Chondrocyte (in vitro differentiated cells): ENCODE results near the gene SYVN1. TPM values are rescaled to one million over a fixed set of nuclear protein-coding genes. Genes with fewer than 3 reads are reported as not detected.
"Not testable (repeated sequence)": the region's sequence is repeated elsewhere in the genome, so short reads cannot be mapped to it uniquely, and the experiment has no call there.

Experiments
- DNase-seq: peaks from one replicate; pipeline ENCODE4 v3.0.0; 2021; ENCODE audit warnings: mixed read lengths, low spot score
- H3K27ac Mint-ChIP-seq: one replicate; pipeline ENCODE4 v1.8.0; 2021; ENCODE audit warnings: mild to moderate bottlenecking, moderate library complexity, mixed read lengths; ENCODE audit not compliant: unreplicated experiment
- H3K27me3 Mint-ChIP-seq: 2 replicates; pipeline ENCODE4 v1.8.0; 2021; ENCODE audit warnings: low read depth, mixed read lengths
- H3K36me3 Mint-ChIP-seq: 2 replicates; pipeline ENCODE4 v1.8.0; 2021; ENCODE audit warnings: low read depth, mixed read lengths
- H3K4me1 Mint-ChIP-seq: 2 replicates; pipeline ENCODE4 v1.8.0; 2021; ENCODE audit warnings: low read depth, mild to moderate bottlenecking, mixed read lengths
- H3K4me3 Mint-ChIP-seq: one replicate; pipeline ENCODE4 v1.8.0; 2021; ENCODE audit warnings: mild to moderate bottlenecking, moderate library complexity, mixed read lengths; ENCODE audit not compliant: unreplicated experiment
- H3K9me3 Mint-ChIP-seq: 2 replicates; pipeline ENCODE4 v1.8.0; 2021; ENCODE audit warnings: low read depth, mixed read lengths
- total RNA-seq: library from RNA; stranded (reverse); gene quantifications from 3 replicates; pipeline ENCODE4 v1.2.1, GENCODE V29; 2021
- TF ChIP-seq, protein P1 (sequence below): fragments of 200-600 bp; sonication (generic); IDR thresholded peaks from 2 replicates; pipeline ENCODE4 v1.5.0; 2021; ENCODE audit warnings: antibody characterized with exemption, mild to moderate bottlenecking, moderate library complexity

Gene SYVN1
- total RNA-seq, 1 donor from 2014 or later, result 53.5 TPM

DNA sequence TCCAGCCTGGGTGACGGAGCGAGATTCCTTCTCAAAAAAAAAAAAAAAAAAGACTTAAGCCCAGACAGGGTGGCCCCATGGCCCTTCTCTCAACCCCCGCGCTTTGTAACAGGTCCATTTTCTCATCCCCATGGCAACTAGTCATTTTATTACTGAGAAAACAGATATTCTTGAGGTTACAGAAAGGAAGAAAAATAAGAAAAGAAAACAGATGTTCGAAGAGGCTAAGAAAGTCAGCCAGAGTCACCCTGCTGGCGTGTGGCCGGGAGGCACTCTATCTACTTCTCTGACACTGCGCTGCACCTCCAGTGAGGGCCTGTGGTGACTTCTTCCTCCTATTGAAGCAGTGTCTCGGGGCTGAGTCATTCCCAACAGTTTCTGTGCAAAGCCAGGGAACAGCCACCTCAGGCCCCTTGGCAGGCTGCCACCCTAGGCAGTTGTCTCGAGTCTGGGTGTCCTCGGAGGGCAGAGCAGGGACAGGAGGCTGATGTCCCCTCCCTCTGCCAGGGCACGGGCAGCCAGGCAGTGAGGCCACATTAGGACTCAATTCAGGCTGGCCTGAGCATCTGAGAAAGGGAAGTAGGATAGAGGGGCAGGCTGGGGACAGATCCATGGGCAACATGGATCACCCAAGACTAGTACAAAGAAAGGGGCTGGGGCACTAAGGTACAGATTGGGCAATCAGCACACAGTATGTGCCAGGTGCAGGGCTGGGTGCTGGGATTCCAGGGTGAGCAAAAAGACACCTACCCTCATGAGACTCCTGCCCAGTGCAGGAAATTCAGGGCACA, 16.4 kb upstream of the SYVN1 start:
- Mint-ChIP-seq H3K27me3 (peaks cover under 1% of the 10 kb centered on the region), H3K27ac (peak overlapping the region; percentile 94)
- TF ChIP-seq, protein P1, sequence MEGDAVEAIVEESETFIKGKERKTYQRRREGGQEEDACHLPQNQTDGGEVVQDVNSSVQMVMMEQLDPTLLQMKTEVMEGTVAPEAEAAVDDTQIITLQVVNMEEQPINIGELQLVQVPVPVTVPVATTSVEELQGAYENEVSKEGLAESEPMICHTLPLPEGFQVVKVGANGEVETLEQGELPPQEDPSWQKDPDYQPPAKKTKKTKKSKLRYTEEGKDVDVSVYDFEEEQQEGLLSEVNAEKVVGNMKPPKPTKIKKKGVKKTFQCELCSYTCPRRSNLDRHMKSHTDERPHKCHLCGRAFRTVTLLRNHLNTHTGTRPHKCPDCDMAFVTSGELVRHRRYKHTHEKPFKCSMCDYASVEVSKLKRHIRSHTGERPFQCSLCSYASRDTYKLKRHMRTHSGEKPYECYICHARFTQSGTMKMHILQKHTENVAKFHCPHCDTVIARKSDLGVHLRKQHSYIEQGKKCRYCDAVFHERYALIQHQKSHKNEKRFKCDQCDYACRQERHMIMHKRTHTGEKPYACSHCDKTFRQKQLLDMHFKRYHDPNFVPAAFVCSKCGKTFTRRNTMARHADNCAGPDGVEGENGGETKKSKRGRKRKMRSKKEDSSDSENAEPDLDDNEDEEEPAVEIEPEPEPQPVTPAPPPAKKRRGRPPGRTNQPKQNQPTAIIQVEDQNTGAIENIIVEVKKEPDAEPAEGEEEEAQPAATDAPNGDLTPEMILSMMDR, result peak; percentile 27

DNA sequence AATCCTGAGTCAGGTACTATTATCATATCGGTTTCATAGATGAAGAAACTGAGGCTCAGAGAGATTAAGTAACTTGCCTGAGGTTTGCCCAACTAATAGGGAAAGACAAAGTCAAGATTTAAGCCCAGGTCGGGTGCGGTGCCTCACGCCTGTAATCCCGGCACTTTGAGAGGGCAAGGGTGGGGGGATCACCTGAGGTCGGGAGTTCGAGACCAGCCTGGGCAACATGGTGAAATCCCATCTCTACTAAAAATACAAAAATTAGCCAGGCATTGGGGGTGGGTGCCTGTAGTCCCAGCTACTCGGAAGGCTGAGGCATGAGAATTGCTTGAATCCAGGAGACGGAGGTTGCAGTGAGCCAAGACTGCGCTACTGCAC, 15.8 kb upstream of the SYVN1 start:
- Mint-ChIP-seq H3K4me1 (peaks cover 17% of the 10 kb centered on the region), H3K27ac (peak overlapping the region; percentile 94), H3K4me3 (peak overlapping the region; percentile 47)
- not testable (repeated sequence) for H3K36me3 Mint-ChIP-seq, H3K27me3 Mint-ChIP-seq, DNase-seq, H3K9me3 Mint-ChIP-seq

More for the DNA sequence above, 16.4 kb upstream of the SYVN1 start:
- no peaks in the 10 kb centered on the region for H3K36me3 Mint-ChIP-seq
- no peak for DNase-seq
- H3K4me1 Mint-ChIP-seq, result peaks cover 17% of the 10 kb centered on the region
- H3K4me3 Mint-ChIP-seq, result peak overlapping the region; percentile 47
- no peaks in the 10 kb centered on the region for H3K9me3 Mint-ChIP-seq

DNA sequence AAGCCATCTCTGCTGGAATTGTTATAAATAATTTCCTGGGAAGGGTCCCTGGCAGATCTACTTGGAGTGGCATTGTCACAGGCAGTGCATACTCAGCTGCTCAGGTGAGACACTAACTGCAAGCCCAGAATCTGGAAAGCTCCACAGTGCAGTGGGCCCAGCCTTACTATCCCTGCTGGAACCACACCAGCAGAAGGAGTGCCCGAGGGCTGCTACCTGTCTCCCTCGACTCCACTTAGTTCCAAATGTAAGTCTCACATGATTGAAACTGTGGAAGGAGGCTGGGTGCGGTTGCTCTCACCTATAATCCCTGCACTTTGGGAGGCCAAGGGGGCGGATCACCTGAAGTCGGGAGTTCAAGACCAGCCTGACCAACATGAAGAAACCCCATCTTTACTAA, 14.3 kb upstream of the SYVN1 start:
- TF ChIP-seq, protein P1, result no peak
- no peak for DNase-seq
- peaks cover 8% of the 10 kb centered on the region for H3K27me3 Mint-ChIP-seq
- H3K27ac Mint-ChIP-seq, result no peak overlapping the region
- no peaks in the 10 kb centered on the region for H3K36me3 Mint-ChIP-seq
- no peaks in the 10 kb centered on the region for H3K9me3 Mint-ChIP-seq
- peaks cover 17% of the 10 kb centered on the region for H3K4me1 Mint-ChIP-seq
- H3K4me3 Mint-ChIP-seq, result no peak overlapping the region

DNA sequence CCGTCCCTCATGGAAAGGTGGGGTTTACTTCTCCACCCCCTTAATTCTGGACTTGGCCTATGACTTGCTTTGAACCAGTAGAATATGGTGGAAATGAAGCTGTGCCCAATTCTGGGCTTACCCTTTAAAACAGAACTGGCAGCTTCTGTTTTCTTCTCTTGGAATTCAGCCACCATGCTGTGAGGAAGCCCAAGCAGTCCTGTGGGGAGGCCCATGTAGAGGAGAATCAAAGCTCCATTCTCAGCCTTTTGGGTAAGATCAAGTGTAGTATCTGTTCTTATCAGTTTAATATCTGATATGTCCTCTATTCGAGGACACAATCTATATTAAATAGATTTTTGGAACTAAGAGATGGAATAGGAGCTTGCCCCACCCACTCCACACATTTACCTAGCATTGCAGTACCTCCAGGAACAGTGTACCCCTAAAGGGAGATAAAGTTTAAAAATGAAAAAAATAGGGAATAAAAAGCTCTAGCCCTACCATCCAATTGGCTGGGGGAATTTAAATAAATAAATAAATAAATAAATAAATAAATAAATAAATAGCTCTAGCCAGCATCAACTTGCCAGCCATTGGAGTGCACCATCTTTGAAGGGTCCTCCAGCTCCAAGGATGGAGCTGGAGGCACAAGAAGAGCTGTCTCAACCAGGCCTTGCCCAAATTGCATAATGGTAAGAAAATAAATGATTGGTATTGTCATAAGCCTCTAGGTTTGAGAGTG, 13.2 kb upstream of the SYVN1 start:
- Mint-ChIP-seq H3K36me3 (no peaks in the 10 kb centered on the region), H3K27me3 (peaks cover 8% of the 10 kb centered on the region), H3K4me1 (peaks cover 17% of the 10 kb centered on the region), H3K9me3 (no peaks in the 10 kb centered on the region), H3K27ac (no peak overlapping the region), H3K4me3 (no peak overlapping the region)
- TF ChIP-seq, protein P1, result no peak
- DNase-seq, result no peak

DNA sequence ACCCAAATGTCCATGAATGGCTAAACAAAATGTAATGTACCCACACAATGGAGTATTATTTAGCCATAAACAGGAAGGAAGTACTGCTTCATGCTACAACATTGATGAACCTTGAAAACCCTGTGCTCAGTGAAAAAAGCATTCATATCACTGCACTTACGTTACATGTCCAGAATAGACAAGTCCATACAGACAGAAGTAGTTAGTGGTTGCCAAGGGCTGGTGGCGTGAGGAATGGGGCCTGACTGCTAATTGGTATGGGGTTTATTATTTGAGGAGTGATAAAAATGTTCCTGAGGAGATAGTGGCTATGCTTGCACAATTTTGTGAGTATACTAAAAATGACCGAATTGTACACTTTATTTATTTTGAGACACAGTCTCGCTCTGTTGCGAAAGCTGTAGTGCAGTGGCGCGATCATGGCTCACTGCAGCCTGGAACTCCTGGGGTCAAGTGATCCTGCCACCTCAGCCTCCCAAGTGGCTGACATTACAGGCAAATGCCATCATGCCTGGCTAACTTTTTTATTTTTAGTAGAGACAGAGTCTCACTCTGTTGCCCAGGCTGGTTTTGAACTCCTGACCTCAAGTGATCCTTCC, 7.7 kb upstream of the SYVN1 start:
- no peaks in the 10 kb centered on the region for H3K4me1 Mint-ChIP-seq
- no peaks in the 10 kb centered on the region for H3K36me3 Mint-ChIP-seq
- H3K27me3 Mint-ChIP-seq, result peaks cover 26% of the 10 kb centered on the region
- no peak overlapping the region for H3K4me3 Mint-ChIP-seq
- no peak overlapping the region for H3K27ac Mint-ChIP-seq
- H3K9me3 Mint-ChIP-seq, result no peaks in the 10 kb centered on the region
- TF ChIP-seq, protein P1, result no peak
- DNase-seq, result no peak
